ENCODE measurements around the gene SGCB.

Gene SGCB

DNA sequence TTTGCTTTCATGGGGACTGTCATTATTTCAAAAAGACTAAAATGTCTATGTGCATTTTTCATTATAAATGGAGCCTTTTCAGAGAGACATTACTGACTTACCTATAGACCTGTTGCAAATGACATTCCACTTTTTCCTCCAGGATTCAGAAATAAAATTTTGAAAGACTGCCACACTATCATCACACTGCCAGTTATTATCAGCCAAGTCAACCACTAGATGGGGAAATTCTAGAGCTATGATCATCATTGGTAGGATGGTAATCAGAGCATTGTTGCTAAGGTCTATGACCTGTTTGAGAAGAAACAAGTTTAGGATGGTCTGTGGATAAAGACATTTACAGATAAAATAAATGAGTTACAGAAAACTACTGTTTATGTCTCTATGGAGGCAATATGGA is 40.5 kb downstream of the SGCB start:
- ATAC-seq, result no peak
- TF ChIP-seq ISL1 (CRISPR knock-in tag; IDR thresholded peaks at IDR 0.05) (no peak), TOX (CRISPR knock-in tag; IDR thresholded peaks at IDR 0.05; ENCODE audit: borderline replicate concordance) (no peak), ESRRG (CRISPR knock-in tag; IDR thresholded peaks at IDR 0.05) (no peak), ZFP30 (CRISPR knock-in tag; IDR thresholded peaks at IDR 0.05) (no peak), TCF4 (CRISPR knock-in tag; IDR thresholded peaks at IDR 0.05; ENCODE audit: borderline replicate concordance) (no peak), ZNF8 (CRISPR knock-in tag; IDR thresholded peaks at IDR 0.05) (no peak)
- TF ChIP-seq, protein P1, sequence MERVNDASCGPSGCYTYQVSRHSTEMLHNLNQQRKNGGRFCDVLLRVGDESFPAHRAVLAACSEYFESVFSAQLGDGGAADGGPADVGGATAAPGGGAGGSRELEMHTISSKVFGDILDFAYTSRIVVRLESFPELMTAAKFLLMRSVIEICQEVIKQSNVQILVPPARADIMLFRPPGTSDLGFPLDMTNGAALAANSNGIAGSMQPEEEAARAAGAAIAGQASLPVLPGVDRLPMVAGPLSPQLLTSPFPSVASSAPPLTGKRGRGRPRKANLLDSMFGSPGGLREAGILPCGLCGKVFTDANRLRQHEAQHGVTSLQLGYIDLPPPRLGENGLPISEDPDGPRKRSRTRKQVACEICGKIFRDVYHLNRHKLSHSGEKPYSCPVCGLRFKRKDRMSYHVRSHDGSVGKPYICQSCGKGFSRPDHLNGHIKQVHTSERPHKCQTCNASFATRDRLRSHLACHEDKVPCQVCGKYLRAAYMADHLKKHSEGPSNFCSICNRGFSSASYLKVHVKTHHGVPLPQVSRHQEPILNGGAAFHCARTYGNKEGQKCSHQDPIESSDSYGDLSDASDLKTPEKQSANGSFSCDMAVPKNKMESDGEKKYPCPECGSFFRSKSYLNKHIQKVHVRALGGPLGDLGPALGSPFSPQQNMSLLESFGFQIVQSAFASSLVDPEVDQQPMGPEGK (CRISPR knock-in tag; IDR thresholded peaks at IDR 0.05; ENCODE audit: borderline replicate concordance), result no peak
- TF ChIP-seq, protein P2, sequence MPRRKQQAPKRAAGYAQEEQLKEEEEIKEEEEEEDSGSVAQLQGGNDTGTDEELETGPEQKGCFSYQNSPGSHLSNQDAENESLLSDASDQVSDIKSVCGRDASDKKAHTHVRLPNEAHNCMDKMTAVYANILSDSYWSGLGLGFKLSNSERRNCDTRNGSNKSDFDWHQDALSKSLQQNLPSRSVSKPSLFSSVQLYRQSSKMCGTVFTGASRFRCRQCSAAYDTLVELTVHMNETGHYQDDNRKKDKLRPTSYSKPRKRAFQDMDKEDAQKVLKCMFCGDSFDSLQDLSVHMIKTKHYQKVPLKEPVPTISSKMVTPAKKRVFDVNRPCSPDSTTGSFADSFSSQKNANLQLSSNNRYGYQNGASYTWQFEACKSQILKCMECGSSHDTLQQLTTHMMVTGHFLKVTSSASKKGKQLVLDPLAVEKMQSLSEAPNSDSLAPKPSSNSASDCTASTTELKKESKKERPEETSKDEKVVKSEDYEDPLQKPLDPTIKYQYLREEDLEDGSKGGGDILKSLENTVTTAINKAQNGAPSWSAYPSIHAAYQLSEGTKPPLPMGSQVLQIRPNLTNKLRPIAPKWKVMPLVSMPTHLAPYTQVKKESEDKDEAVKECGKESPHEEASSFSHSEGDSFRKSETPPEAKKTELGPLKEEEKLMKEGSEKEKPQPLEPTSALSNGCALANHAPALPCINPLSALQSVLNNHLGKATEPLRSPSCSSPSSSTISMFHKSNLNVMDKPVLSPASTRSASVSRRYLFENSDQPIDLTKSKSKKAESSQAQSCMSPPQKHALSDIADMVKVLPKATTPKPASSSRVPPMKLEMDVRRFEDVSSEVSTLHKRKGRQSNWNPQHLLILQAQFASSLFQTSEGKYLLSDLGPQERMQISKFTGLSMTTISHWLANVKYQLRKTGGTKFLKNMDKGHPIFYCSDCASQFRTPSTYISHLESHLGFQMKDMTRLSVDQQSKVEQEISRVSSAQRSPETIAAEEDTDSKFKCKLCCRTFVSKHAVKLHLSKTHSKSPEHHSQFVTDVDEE (CRISPR knock-in tag; IDR thresholded peaks at IDR 0.05), result no peak

DNA sequence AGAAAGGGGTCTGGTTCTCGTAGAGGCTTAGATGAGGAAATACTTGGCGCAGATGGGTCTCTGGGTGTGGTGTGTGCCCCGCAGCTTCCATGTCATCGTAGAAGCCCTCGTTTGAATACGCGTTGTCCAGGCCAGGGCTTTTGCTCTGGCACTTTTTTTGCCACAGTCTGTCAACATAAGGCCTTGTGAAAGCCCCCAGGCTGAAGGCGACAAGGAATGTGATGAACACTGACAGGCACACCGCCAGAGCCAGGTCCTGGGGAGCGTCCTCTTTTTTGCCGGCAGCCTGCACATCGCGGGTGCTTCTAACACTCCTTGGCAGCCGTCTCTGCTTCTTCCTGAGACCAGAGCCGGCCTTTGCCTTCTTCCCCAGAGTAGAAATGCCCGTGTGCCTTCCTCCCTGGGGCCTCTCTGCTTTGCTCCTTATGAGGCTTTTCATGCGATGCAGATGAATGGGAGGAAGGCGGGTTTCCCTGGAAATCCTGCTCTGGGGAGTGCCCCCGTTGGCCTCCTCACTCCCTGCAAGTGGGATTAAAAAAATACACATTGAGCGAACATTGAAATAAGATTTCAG is 42.4 kb downstream of the SGCB start:
- no peak for ATAC-seq
- no peak for TF ChIP-seq CSDC2 (CRISPR knock-in tag; IDR thresholded peaks at IDR 0.05)
- no peak for TF ChIP-seq ZNF565 (CRISPR knock-in tag; conservative IDR thresholded peaks at IDR 0.05; ENCODE audit: low read depth)
- TF ChIP-seq ZFP30 (CRISPR knock-in tag; IDR thresholded peaks at IDR 0.05), result no peak
- no peak for TF ChIP-seq ZNF70 (CRISPR knock-in tag; IDR thresholded peaks at IDR 0.05)
- TF ChIP-seq, protein P1 (CRISPR knock-in tag; IDR thresholded peaks at IDR 0.05; ENCODE audit: borderline replicate concordance), result no peak
- no peak for TF ChIP-seq RARB (CRISPR knock-in tag; IDR thresholded peaks at IDR 0.05)
- no peak for TF ChIP-seq TOX (CRISPR knock-in tag; IDR thresholded peaks at IDR 0.05; ENCODE audit: borderline replicate concordance)
- TF ChIP-seq SNAI2 (CRISPR knock-in tag; IDR thresholded peaks at IDR 0.05), result no peak
- TF ChIP-seq, protein P2 (CRISPR knock-in tag; IDR thresholded peaks at IDR 0.05), result no peak
- TF ChIP-seq, protein P3, sequence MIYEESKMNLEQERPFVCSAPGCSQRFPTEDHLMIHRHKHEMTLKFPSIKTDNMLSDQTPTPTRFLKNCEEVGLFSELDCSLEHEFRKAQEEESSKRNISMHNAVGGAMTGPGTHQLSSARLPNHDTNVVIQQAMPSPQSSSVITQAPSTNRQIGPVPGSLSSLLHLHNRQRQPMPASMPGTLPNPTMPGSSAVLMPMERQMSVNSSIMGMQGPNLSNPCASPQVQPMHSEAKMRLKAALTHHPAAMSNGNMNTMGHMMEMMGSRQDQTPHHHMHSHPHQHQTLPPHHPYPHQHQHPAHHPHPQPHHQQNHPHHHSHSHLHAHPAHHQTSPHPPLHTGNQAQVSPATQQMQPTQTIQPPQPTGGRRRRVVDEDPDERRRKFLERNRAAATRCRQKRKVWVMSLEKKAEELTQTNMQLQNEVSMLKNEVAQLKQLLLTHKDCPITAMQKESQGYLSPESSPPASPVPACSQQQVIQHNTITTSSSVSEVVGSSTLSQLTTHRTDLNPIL (CRISPR knock-in tag; IDR thresholded peaks at IDR 0.05; ENCODE audit: low read depth), result no peak
- TF ChIP-seq ISL1 (CRISPR knock-in tag; IDR thresholded peaks at IDR 0.05), result no peak
- TF ChIP-seq, protein P4, sequence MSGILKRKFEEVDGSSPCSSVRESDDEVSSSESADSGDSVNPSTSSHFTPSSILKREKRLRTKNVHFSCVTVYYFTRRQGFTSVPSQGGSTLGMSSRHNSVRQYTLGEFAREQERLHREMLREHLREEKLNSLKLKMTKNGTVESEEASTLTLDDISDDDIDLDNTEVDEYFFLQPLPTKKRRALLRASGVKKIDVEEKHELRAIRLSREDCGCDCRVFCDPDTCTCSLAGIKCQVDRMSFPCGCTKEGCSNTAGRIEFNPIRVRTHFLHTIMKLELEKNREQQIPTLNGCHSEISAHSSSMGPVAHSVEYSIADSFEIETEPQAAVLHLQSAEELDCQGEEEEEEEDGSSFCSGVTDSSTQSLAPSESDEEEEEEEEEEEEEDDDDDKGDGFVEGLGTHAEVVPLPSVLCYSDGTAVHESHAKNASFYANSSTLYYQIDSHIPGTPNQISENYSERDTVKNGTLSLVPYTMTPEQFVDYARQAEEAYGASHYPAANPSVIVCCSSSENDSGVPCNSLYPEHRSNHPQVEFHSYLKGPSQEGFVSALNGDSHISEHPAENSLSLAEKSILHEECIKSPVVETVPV (CRISPR knock-in tag; IDR thresholded peaks at IDR 0.05), result no peak
- no peak for TF ChIP-seq TCF4 (CRISPR knock-in tag; IDR thresholded peaks at IDR 0.05; ENCODE audit: borderline replicate concordance)
- TF ChIP-seq, protein P5, sequence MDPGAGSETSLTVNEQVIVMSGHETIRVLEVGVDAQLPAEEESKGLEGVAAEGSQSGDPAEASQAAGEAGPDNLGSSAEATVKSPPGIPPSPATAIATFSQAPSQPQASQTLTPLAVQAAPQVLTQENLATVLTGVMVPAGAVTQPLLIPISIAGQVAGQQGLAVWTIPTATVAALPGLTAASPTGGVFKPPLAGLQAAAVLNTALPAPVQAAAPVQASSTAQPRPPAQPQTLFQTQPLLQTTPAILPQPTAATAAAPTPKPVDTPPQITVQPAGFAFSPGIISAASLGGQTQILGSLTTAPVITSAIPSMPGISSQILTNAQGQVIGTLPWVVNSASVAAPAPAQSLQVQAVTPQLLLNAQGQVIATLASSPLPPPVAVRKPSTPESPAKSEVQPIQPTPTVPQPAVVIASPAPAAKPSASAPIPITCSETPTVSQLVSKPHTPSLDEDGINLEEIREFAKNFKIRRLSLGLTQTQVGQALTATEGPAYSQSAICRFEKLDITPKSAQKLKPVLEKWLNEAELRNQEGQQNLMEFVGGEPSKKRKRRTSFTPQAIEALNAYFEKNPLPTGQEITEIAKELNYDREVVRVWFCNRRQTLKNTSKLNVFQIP (CRISPR knock-in tag; IDR thresholded peaks at IDR 0.05; ENCODE audit: borderline replicate concordance, low read depth), result no peak
- no peak for TF ChIP-seq PPARA (CRISPR knock-in tag; IDR thresholded peaks at IDR 0.05; ENCODE audit: borderline replicate concordance)
